Activated T-helper 2 cell treated with anti-CD3 and anti-CD28 coated beads, Interferon-gamma antibody, Interleukin-2, Interleukin-4, amounts not matched to agents 10 μg/mL and 5 μg/mL and 100 μg/mL, durations not matched to agents 14 hours and 24 hours and 36 hours (primary cell): ENCODE measurements around the gene CFHR2. TPM values are rescaled to one million over a fixed set of nuclear protein-coding genes. Genes with fewer than 3 reads are reported as not detected.

Experiments used
- total RNA-seq: library from RNA; stranded (reverse); gene quantifications from 2 replicates; pipeline ENCODE4 v1.2.3, GENCODE V29; 2022

CFHR2 gene
- total RNA-seq, 1 donor from 2014 or later = not detected

Other genes starting within 250 kb of the CFHR2 start
- gene CFHR3, start 168.9 kb upstream of the CFHR2 start, total RNA-seq = not detected in 2 replicates
- gene CFHR1, start 124.0 kb upstream of the CFHR2 start, total RNA-seq = not detected in 2 replicates
- gene CFHR4, start 55.7 kb upstream of the CFHR2 start, total RNA-seq = not detected in 2 replicates
- not detected in 2 replicates for gene CFHR5, start 33.8 kb downstream of the CFHR2 start, total RNA-seq
- not detected in 2 replicates for gene F13B, start 123.5 kb downstream of the CFHR2 start, total RNA-seq
- gene ASPM, start 202.9 kb downstream of the CFHR2 start, total RNA-seq = 43.0 and 43.6 TPM in 2 replicates